Measurements from ENCODE around the gene TPP1. TPM values are rescaled to one million over a fixed set of nuclear protein-coding genes. Genes with fewer than 3 reads are reported as not detected.

Gene TPP1
- total RNA-seq, 4 donors from 2014 or later: 51.3 to 97.3 (median 69.1) TPM

DNA sequence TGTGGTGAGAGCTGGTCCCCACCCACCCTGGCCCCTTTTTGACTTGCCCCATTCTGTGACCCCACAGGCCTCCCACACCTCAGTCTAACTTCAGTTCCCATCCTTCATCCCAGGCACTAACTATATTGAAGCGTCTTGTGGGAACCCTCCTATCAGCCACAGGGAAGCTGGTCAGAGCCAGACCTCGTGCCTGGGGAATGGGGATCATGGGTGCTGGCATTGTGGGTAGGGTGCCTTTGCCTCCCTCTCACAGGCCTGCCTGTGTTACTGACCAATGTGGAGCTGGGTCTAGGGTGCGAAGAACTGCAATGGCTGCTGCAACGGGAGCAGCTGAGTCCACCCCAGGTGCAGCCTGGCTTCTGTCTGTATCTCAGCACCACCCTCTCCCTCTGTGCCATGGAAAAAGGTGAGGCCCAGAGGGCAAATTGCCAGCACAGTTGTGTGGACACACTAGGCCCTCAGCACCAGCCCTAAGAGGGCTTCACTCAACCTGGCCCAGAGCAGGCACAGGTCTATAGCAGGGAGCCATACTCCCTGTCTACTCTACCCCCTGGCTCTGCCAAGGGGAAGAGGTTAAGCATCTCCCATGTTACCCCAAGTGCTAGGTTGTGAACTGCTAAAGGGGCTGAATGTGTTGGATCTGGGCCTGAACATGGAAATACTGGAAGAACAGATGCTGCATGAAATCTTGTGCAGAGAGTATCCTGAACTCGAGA lies 53.1 kb downstream of the TPP1 start:
- Histone ChIP-seq H3K27ac (peak overlapping the region; percentile 54 to 70 (median 70)), H3K36me3 (no peaks in the 10 kb centered on the region), H3K27me3 (no peaks in the 10 kb centered on the region), H3K4me3 (replicated peaks in 1 of 3) (no peak overlapping the region), H3K9me3 (no peaks in the 10 kb centered on the region), H3K4me1 (peaks cover 31 to 36% of the 10 kb centered on the region in 2 donors)
- TF ChIP-seq, protein P1, sequence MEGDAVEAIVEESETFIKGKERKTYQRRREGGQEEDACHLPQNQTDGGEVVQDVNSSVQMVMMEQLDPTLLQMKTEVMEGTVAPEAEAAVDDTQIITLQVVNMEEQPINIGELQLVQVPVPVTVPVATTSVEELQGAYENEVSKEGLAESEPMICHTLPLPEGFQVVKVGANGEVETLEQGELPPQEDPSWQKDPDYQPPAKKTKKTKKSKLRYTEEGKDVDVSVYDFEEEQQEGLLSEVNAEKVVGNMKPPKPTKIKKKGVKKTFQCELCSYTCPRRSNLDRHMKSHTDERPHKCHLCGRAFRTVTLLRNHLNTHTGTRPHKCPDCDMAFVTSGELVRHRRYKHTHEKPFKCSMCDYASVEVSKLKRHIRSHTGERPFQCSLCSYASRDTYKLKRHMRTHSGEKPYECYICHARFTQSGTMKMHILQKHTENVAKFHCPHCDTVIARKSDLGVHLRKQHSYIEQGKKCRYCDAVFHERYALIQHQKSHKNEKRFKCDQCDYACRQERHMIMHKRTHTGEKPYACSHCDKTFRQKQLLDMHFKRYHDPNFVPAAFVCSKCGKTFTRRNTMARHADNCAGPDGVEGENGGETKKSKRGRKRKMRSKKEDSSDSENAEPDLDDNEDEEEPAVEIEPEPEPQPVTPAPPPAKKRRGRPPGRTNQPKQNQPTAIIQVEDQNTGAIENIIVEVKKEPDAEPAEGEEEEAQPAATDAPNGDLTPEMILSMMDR (IDR thresholded peaks at IDR 0.05): no peak
- TF ChIP-seq POLR2A (IDR thresholded peaks at IDR 0.05): no peak
- 97 to 99% methylated on average over 5 of the region's 5 CpGs for WGBS, 2 donors
- DNase-seq: peak; percentile 30 to 38
- intact Hi-C loops (cut with DNase I): no loop called here

DNA sequence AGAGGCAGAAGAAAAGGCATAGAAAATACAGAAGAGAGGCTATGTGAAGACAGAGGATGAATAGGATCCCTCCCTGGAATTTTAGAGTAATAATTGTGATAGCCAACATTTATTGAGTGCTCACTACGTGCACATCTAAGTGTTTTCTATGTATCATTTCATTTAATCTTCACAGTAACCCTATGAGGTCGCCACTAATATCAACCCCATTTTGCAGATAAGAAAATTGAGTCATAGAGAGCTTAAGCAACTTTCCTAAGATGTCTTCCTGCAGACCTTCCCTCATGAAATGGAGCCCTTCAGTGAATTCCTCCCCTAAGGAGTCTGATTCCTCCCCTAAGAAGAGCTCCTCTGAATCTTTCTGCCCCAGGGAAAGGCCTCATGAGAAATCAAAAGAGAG lies 53.9 kb downstream of the TPP1 start:
- intact Hi-C loops (cut with DNase I): no loop called here
- no peak for TF ChIP-seq POLR2A (IDR thresholded peaks at IDR 0.05)
- TF ChIP-seq, protein P1 (IDR thresholded peaks at IDR 0.05): no peak
- Histone ChIP-seq H3K36me3 (no peaks in the 10 kb centered on the region), H3K4me3 (replicated peaks in 1 of 3) (no peak overlapping the region), H3K27ac (peak overlapping the region in 2 of 3 donors; percentile 70), H3K4me1 (peaks cover 31 to 32% of the 10 kb centered on the region in 2 donors), H3K9me3 (no peaks in the 10 kb centered on the region), H3K27me3 (no peaks in the 10 kb centered on the region)
- 69 to 96% methylated on average over 2 of the region's 2 CpGs for WGBS, 2 donors
- DNase-seq: no peak

GRCh38 chr11:6563667-6564066 lies 55.6 kb downstream of the TPP1 start:
- Histone ChIP-seq H3K27ac (no peak overlapping the region), H3K9me3 (no peaks in the 10 kb centered on the region), H3K4me1 (peaks cover 24 to 27% of the 10 kb centered on the region in 2 donors), H3K4me3 (replicated peaks in 1 of 3) (no peak overlapping the region), H3K27me3 (no peaks in the 10 kb centered on the region), H3K36me3 (no peaks in the 10 kb centered on the region)
- 86 to 90% methylated on average over 6 to 10 of the region's 10 CpGs for WGBS, 2 donors
- DNase-seq: no peak
- intact Hi-C loops (cut with DNase I): no loop called here
- no peak for TF ChIP-seq POLR2A (IDR thresholded peaks at IDR 0.05)
- TF ChIP-seq, protein P1 (IDR thresholded peaks at IDR 0.05): no peak

- Histone ChIP-seq H3K27ac (no peak overlapping the region), H3K4me3 (replicated peaks in 1 of 3) (no peak overlapping the region), H3K4me1 (peaks cover 22% of the 10 kb centered on the region in 2 donors), H3K9me3 (no peaks in the 10 kb centered on the region), H3K27me3 (no peaks in the 10 kb centered on the region), H3K36me3 (no peaks in the 10 kb centered on the region)
- WGBS, 2 donors: 91 to 100% methylated on average over 4 of the region's 4 CpGs
- no peak for TF ChIP-seq POLR2A (IDR thresholded peaks at IDR 0.05)
- TF ChIP-seq, protein P1 (IDR thresholded peaks at IDR 0.05): no peak
- no peak for DNase-seq
- intact Hi-C loops (cut with DNase I): no loop called here
Observed at GRCh38 chr11:6563121-6563619, 56.1 kb downstream of the TPP1 start.

Other genes with a start within 250 kb of the TPP1 start
- 10 to 100 TPM; 39.6 to 82.4 (median 57.6) TPM for gene SMPD1, start 228.9 kb downstream of the TPP1 start, total RNA-seq
- gene APBB1, start 200.3 kb downstream of the TPP1 start, total RNA-seq: 10 to 100 TPM; 36.4 to 54.1 (median 45.4) TPM
- under 1 TPM in 2 of 4 donors, not detected in 2; 0.33 to 0.67 TPM for gene HPX, start 178.4 kb downstream of the TPP1 start, total RNA-seq
- 10 to 100 TPM; 11.0 to 20.8 (median 14.6) TPM for gene TRIM3, start 145.5 kb downstream of the TPP1 start, total RNA-seq
- 100 to 1,000 TPM in 2 of 4 donors, 10 to 100 TPM in 2; 86.7 to 124 (median 96.2) TPM for gene ARFIP2, start 138.1 kb downstream of the TPP1 start, total RNA-seq
- gene TIMM10B, start 137.9 kb downstream of the TPP1 start, total RNA-seq: 10 to 100 TPM; 42.1 to 72.0 (median 56.3) TPM
- 10 to 100 TPM; 10.9 to 21.8 (median 14.9) TPM for gene DNHD1, start 122.1 kb downstream of the TPP1 start, total RNA-seq
- gene RRP8, start 15.8 kb downstream of the TPP1 start, total RNA-seq: 10 to 100 TPM; 12.9 to 36.7 (median 18.8) TPM
- gene ILK, start 15.6 kb downstream of the TPP1 start, total RNA-seq: 100 to 1,000 TPM; 101 to 144 (median 121) TPM
- 100 to 1,000 TPM in 3 of 4 donors, 10 to 100 TPM in 1; 96.6 to 113 (median 108) TPM for gene TAF10, start 7.2 kb downstream of the TPP1 start, total RNA-seq
- 10 to 100 TPM in 1 of 4 donors, 1 to 10 TPM in 3; 5.6 to 14.4 (median 9.6) TPM for gene DCHS1, start 36.4 kb upstream of the TPP1 start, total RNA-seq
- gene MRPL17, start 63.9 kb upstream of the TPP1 start, total RNA-seq: 100 to 1,000 TPM in 2 of 4 donors, 10 to 100 TPM in 2; 37.8 to 579 (median 144) TPM
- under 1 TPM; 0.11 to 0.92 (median 0.34) TPM for gene OR2AG2, start 152.6 kb upstream of the TPP1 start, total RNA-seq
- gene OR2AG1, start 163.6 kb upstream of the TPP1 start, total RNA-seq: not detected
- gene OR6A2, start 180.3 kb upstream of the TPP1 start, total RNA-seq: under 1 TPM; 0.27 to 0.92 (median 0.67) TPM
- not detected for gene OR10A5, start 226.3 kb upstream of the TPP1 start, total RNA-seq
- gene OR10A2, start 243.6 kb upstream of the TPP1 start, total RNA-seq: not detected

Measured in thyroid gland (tissue), 4 donors.